ENCODE results near the gene TEX19. TPM values are rescaled to one million over a fixed set of nuclear protein-coding genes. Genes with fewer than 3 reads are reported as not detected.

The TEX19 gene
- total and polyA plus RNA-seq, 2 of the 4 experiments (the other 2 are of a cell fraction) = under 0.01 to 0.03 TPM

DNA sequence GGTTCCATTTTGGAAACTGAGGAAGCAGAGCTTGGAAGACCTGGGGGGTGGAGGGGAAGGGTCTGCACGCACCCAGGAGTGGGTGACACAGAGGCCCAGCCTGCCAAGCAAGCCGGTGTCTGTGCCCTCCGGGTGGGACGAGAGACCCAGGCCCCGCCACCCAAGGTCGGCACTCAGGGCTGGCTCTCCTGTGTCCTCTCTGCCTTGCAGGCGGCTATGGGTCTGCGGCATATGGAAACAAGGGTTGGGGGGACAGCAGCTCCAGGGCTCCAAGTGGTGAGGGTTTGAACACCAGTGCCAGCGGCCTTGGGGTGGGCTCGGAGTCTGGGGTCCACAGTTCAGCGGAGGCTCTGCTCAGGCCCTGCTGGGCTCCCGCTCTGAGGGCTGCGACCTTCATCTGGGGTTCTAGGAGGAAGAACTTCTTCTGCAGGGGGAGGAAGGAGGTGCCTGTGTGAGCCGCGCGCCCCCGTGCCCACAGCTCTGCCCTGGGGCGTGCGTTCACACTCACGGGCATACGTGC lies 37.0 kb upstream of the TEX19 start:
- Histone ChIP-seq H3K18ac (ENCODE audit: low read depth, low read length) (no peak overlapping the region), H4K8ac (ENCODE audit: low read depth in 2 of 2, low read length in 2 of 2) (no peak overlapping the region), H3K79me1 (ENCODE audit: low read depth in 1 of 2, low read length in 2 of 2) (no peaks in the 10 kb centered on the region), H3K9me1 (ENCODE audit: insufficient read depth, low read length) (peaks cover 7% of the 10 kb centered on the region; the same call in 1 of the 2 replicates), H3K23ac (ENCODE audit: low read depth, low read length) (no peak overlapping the region), H4K91ac (ENCODE audit: insufficient read depth, low read depth, low read length) (no peak overlapping the region), H3K14ac (replicated peaks; ENCODE audit: low read depth, low read length) (no peak overlapping the region), H3K27me3 (ENCODE audit: control insufficient read depth, insufficient read depth, low read length) (peaks cover 3% of the 10 kb centered on the region; the same call in 1 of the 2 replicates), H3K56ac (ENCODE audit: extremely low read depth, insufficient read depth, low read length) (no peak overlapping the region), H3K27ac (ENCODE audit: insufficient read depth, low read length) (no peak overlapping the region), H2BK15ac (ENCODE audit: low read depth, low read length) (no peak overlapping the region), H2AK5ac (ENCODE audit: low read depth, low read length) (no peak overlapping the region), H3K9ac (ENCODE audit: low read depth, low read length) (no peak overlapping the region), H3K4me3 (ENCODE audit: insufficient read depth, low read depth, low read length) (no peak overlapping the region), H2BK20ac (ENCODE audit: low read depth, low read length) (no peak overlapping the region), H3K9me3 (ENCODE audit: control insufficient read depth, insufficient read depth, low read length) (no peaks in the 10 kb centered on the region), H2AFZ (replicated peaks; ENCODE audit: low read length, poor library complexity) (no peak overlapping the region), H2AK9ac (replicated peaks; ENCODE audit: low read depth, low read length, poor library complexity) (peak overlapping the region; percentile 5), H2BK120ac (ENCODE audit: low read depth, low read length) (no peak overlapping the region), H3K4me2 (ENCODE audit: low read depth, low read length) (no peak overlapping the region), H3K4ac (ENCODE audit: low read depth, low read length) (no peak overlapping the region), H4K5ac (ENCODE audit: low read depth, low read length) (no peak overlapping the region), H3K36me3 (ENCODE audit: control insufficient read depth, insufficient read depth, low read length) (no peaks in the 10 kb centered on the region), H4K20me1 (ENCODE audit: insufficient read depth, low read length) (no peaks in the 10 kb centered on the region; the same call in 1 of the 2 replicates), H2BK5ac (ENCODE audit: low read depth, low read length, poor library complexity, severe bottlenecking) (no peak overlapping the region), H3K4me1 (ENCODE audit: control insufficient read depth, insufficient read depth, low read length) (no peaks in the 10 kb centered on the region)
- ATAC-seq (ENCODE audit: low read depth) = no peak
- WGBS, 2 experiments (ENCODE audit: extremely low coverage in 2 of 2, insufficient read length in 1 of 2) = 59% methylated on average over 8 of the region's 21 CpGs; no CpG with 5 or more reads in 1 of the 2 experiments
- BruUV-seq (replicated peaks) = no TSS peak
- TF ChIP-seq RFX5 (IDR thresholded peaks at IDR 0.05; ENCODE audit: low read depth, low read length) (no peak), NFE2L2 (IDR thresholded peaks at IDR 0.05; ENCODE audit: low read depth, low read length) (no peak), FOS (IDR thresholded peaks at IDR 0.05; ENCODE audit: low read depth, low read length) (no peak), CEBPB (IDR thresholded peaks at IDR 0.05; ENCODE audit: low read depth, low read length) (no peak), MXI1 (IDR thresholded peaks at IDR 0.05; ENCODE audit: borderline replicate concordance, low read depth, low read length) (no peak), BHLHE40 (IDR thresholded peaks at IDR 0.05; ENCODE audit: low read depth, low read length) (no peak), SMC3 (IDR thresholded peaks at IDR 0.05; ENCODE audit: low read depth, low read length) (no peak), RAD21 (IDR thresholded peaks at IDR 0.05; ENCODE audit: low read length) (no peak), MAZ (IDR thresholded peaks at IDR 0.05; ENCODE audit: borderline replicate concordance, low read depth, low read length) (no peak), RCOR1 (IDR thresholded peaks at IDR 0.05; ENCODE audit: insufficient replicate concordance, low read length) (no peak)
- ChIA-PET POLR2A (ENCODE audit: unreplicated experiment) (no interaction called here), CTCF (no interaction called here)
- intact Hi-C loops (cut with micrococcal nuclease) = loop anchor here (5.0 to 10.0 kb wide), 3 partner anchors 55 to 287 kb away; partner anchors contain the start of genes DCXR and RAC3
- dilution Hi-C loops (cut with HindIII; ENCODE audit: low sequenced_read_pairs, unreplicated experiment) = no loop called here
- in situ Hi-C loops (cut with MboI; ENCODE audit: low sequenced_read_pairs) = no loop called here
- no peak for DNase-seq

All from IMR-90 (cell line).